IMR-90 (cell line): ENCODE measurements around the gene VWDE. TPM values are rescaled to one million over a fixed set of nuclear protein-coding genes. Genes with fewer than 3 reads are reported as not detected.

Experiments
- ATAC-seq: fragments of 200-7000 bp; cut with Tn5 transposase; 2 replicates; pipeline ENCODE4 v1.9.1; 2020; ENCODE audit warnings: low read depth, mild to moderate bottlenecking, moderate library complexity
- BruUV-seq: library from RNA; stranded (reverse); fragments of 400-500 nt; replicated peaks from 2 replicates; lab custom pipeline; 2021; lab: Mats Ljungman, UMichigan
- CTCF ChIA-PET: fragments of 300-600 bp; formaldehyde crosslinking; extraction: SDS; loops from one replicate; lab custom pipeline; 2021; ENCODE audit warnings: antibody characterized with exemption; lab: Yijun Ruan, JAX
- POLR2A ChIA-PET: fragments of 300-600 bp; sonication (Branson Sonifier 250); formaldehyde crosslinking; loops from one replicate; lab custom pipeline; 2022; ENCODE audit warnings: antibody characterized with exemption; ENCODE audit not compliant: unreplicated experiment; lab: Charles Lee
- DNase-seq: peaks from one replicate; pipeline ENCODE4 v3.0.0; 2013
- H2AFZ ChIP-seq: replicated peaks from 2 replicates; pipeline ENCODE3; 2013; ENCODE audit warnings: low read length, mild to moderate bottlenecking; ENCODE audit not compliant: poor library complexity
- H2AK5ac ChIP-seq: 2 replicates; pipeline ENCODE4 v1.6.1; 2013; ENCODE audit warnings: low read depth, low read length, inconsistent platforms
- H2AK9ac ChIP-seq: replicated peaks from 2 replicates; pipeline ENCODE3; 2013; ENCODE audit warnings: mild to moderate bottlenecking, low read depth, low read length, moderate library complexity; ENCODE audit not compliant: poor library complexity
- H2BK120ac ChIP-seq: 2 replicates; pipeline ENCODE4 v1.6.1; 2013; ENCODE audit warnings: low read depth, low read length, inconsistent platforms
- H2BK15ac ChIP-seq: 3 replicates; pipeline ENCODE4 v1.6.1; 2013; ENCODE audit warnings: low read depth, low read length, inconsistent platforms
- H2BK20ac ChIP-seq: 2 replicates; pipeline ENCODE4 v1.6.1; 2013; ENCODE audit warnings: low read depth, mild to moderate bottlenecking, inconsistent platforms, low read length, moderate library complexity
- H2BK5ac ChIP-seq: 2 replicates; pipeline ENCODE4 v1.6.1; 2013; ENCODE audit warnings: mild to moderate bottlenecking, low read depth, low read length, inconsistent platforms; ENCODE audit not compliant: poor library complexity, severe bottlenecking
- H3K14ac ChIP-seq: replicated peaks from 2 replicates; pipeline ENCODE4 v1.6.1; 2013; ENCODE audit warnings: low read depth, low read length, inconsistent platforms
- H3K18ac ChIP-seq: 2 replicates; pipeline ENCODE4 v1.6.1; 2013; ENCODE audit warnings: low read depth, low read length, control low read depth
- H3K23ac ChIP-seq: 2 replicates; pipeline ENCODE4 v1.6.1; 2013; ENCODE audit warnings: low read depth, low read length, inconsistent platforms
- H3K27ac ChIP-seq: 2 replicates; pipeline ENCODE4 v1.5.1; 2013; ENCODE audit warnings: mild to moderate bottlenecking, control low read depth, low read length; ENCODE audit not compliant: insufficient read depth
- H3K27me3 ChIP-seq: 2 replicates; pipeline ENCODE4 v1.6.1; 2013; ENCODE audit warnings: low read length; ENCODE audit not compliant: control insufficient read depth, insufficient read depth
- H3K36me3 ChIP-seq: 2 replicates; pipeline ENCODE4 v1.6.1; 2013; ENCODE audit warnings: low read length, mixed read lengths; ENCODE audit not compliant: control insufficient read depth, insufficient read depth
- H3K4ac ChIP-seq: 2 replicates; pipeline ENCODE4 v1.6.1; 2013; ENCODE audit warnings: low read depth, low read length, inconsistent platforms
- H3K4me1 ChIP-seq: 2 replicates; pipeline ENCODE4 v1.6.1; 2013; ENCODE audit warnings: low read length, mixed read lengths; ENCODE audit not compliant: control insufficient read depth, insufficient read depth
- H3K4me2 ChIP-seq: 2 replicates; pipeline ENCODE4 v1.6.1; 2013; ENCODE audit warnings: low read depth, mild to moderate bottlenecking, control low read depth, low read length, moderate library complexity
- H3K4me3 ChIP-seq: 2 replicates; pipeline ENCODE4 v1.5.1; 2013; ENCODE audit warnings: low read depth, mild to moderate bottlenecking, control low read depth, low read length, moderate library complexity; ENCODE audit not compliant: insufficient read depth
- H3K56ac ChIP-seq: 2 replicates; pipeline ENCODE4 v1.6.1; 2013; ENCODE audit warnings: low read length, inconsistent platforms; ENCODE audit not compliant: insufficient read depth; ENCODE audit errors: extremely low read depth
- H3K79me1 ChIP-seq, 2 experiments: 2 replicates each; pipeline ENCODE4 v1.6.1; 2013; ENCODE audit warnings: low read length in 2 of 2, inconsistent platforms in 1 of 2, low read depth in 1 of 2
- H3K9ac ChIP-seq: 2 replicates; pipeline ENCODE4 v1.6.1; 2013; ENCODE audit warnings: low read depth, low read length, control low read depth
- H3K9me1 ChIP-seq: 2 replicates; pipeline ENCODE4 v1.6.1; 2013; ENCODE audit warnings: low read length, inconsistent platforms; ENCODE audit not compliant: insufficient read depth
- H3K9me3 ChIP-seq: 2 replicates; pipeline ENCODE4 v1.6.1; 2013; ENCODE audit warnings: low read length; ENCODE audit not compliant: control insufficient read depth, insufficient read depth
- H4K20me1 ChIP-seq: 2 replicates; pipeline ENCODE4 v1.6.1; 2013; ENCODE audit warnings: low read length, inconsistent platforms; ENCODE audit not compliant: insufficient read depth
- H4K5ac ChIP-seq: 2 replicates; pipeline ENCODE4 v1.6.1; 2013; ENCODE audit warnings: mild to moderate bottlenecking, low read depth, low read length, control low read depth
- H4K8ac ChIP-seq, 2 experiments: 2 replicates each; pipeline ENCODE4 v1.6.1; 2013; ENCODE audit warnings: low read depth in 2 of 2, low read length in 2 of 2, control low read depth in 1 of 2, inconsistent platforms in 1 of 2
- H4K91ac ChIP-seq: 2 replicates; pipeline ENCODE4 v1.6.1; 2013; ENCODE audit warnings: low read depth, low read length, inconsistent platforms; ENCODE audit not compliant: insufficient read depth
- BHLHE40 ChIP-seq: fragments of 150-350 bp; IDR thresholded peaks from 2 replicates; pipeline ENCODE4 v1.6.1; 2016; ENCODE audit warnings: mild to moderate bottlenecking, low read depth, low read length
- CEBPB ChIP-seq: IDR thresholded peaks from 2 replicates; pipeline ENCODE4 v1.6.1; 2012; ENCODE audit warnings: low read depth, low read length, improper control_type of control experiment
- CTCF ChIP-seq: conservative IDR thresholded peaks from 2 replicates; pipeline ENCODE4 v1.5.1; 2012; ENCODE audit warnings: mild to moderate bottlenecking, low read depth, low read length, improper control_type of control experiment
- FOS ChIP-seq: fragments of 150-350 bp; IDR thresholded peaks from 2 replicates; pipeline ENCODE4 v1.6.1; 2016; ENCODE audit warnings: low read depth, low read length
- MAFK ChIP-seq: IDR thresholded peaks from 2 replicates; pipeline ENCODE4 v1.6.1; 2012; ENCODE audit warnings: low read depth, low read length, improper control_type of control experiment
- MAZ ChIP-seq: IDR thresholded peaks from 2 replicates; pipeline ENCODE4 v1.6.1; 2012; ENCODE audit warnings: low read depth, mild to moderate bottlenecking, low read length, improper control_type of control experiment, moderate library complexity, borderline replicate concordance
- MXI1 ChIP-seq: IDR thresholded peaks from 2 replicates; pipeline ENCODE4 v1.6.1; 2012; ENCODE audit warnings: low read depth, mild to moderate bottlenecking, low read length, moderate library complexity, borderline replicate concordance
- POLR2A ChIP-seq: IDR thresholded peaks from 2 replicates; pipeline ENCODE4 v1.6.1; 2012; ENCODE audit warnings: mild to moderate bottlenecking, low read depth, low read length
- RAD21 ChIP-seq: IDR thresholded peaks from 2 replicates; pipeline ENCODE4 v1.6.1; 2012; ENCODE audit warnings: low read length, improper control_type of control experiment
- USF2 ChIP-seq: fragments of 150-350 bp; IDR thresholded peaks from 2 replicates; pipeline ENCODE4 v1.6.1; 2017; ENCODE audit warnings: mild to moderate bottlenecking, antibody characterized with exemption, low read length, low read depth
- WGBS, 2 experiments: methylation state at CpG; one replicate each; pipeline versions ENCODE4 v1.1.5 to v1.1.7; 2013; ENCODE audit warnings: missing lambda C conversion rate in 2 of 2; ENCODE audit not compliant: insufficient read length in 1 of 2; ENCODE audit errors: extremely low coverage in 2 of 2; 5-methylcytosine and 5-hydroxymethylcytosine counted together
- dilution Hi-C: fragments of 300-500 bp; cut with HindIII; formaldehyde crosslinking; loops from one replicate; pipeline ENCODE4 v1.14.3; 2018; ENCODE audit warnings: low sequenced_read_pairs; ENCODE audit not compliant: unreplicated experiment
- in situ Hi-C: fragments of 300-500 bp; cut with MboI; formaldehyde crosslinking; loops from 3 replicates; pipeline ENCODE4 v1.14.3; 2019; ENCODE audit warnings: low sequenced_read_pairs, inconsistent platforms, mixed read lengths
- intact Hi-C: fragments of 100-400 bp; cut with micrococcal nuclease; formaldehyde crosslinking; loops from 2 replicates; pipeline ENCODE4 v1.10.0; 2022
- polyA plus RNA-seq, 3 experiments: library from polyadenylated mRNA; depleted of rRNA; stranded (reverse); fragments of >200 nt; gene quantifications; 2 replicates each; pipeline ENCODE4 v1.2.3, GENCODE V29; 2012; ENCODE audit warnings: low replicate concordance in 1 of 3
- total RNA-seq: library from RNA; depleted of rRNA; stranded (reverse); fragments of >200 nt; gene quantifications from 2 replicates; pipeline ENCODE4 v1.2.3, GENCODE V29; 2012

VWDE gene
- total and polyA plus RNA-seq, 2 of the 4 experiments (the other 2 are of a cell fraction) = 0.05 to 0.18 TPM

GRCh38 chr7:12409097-12409711 lies 5.5 kb upstream of the VWDE start:
- Histone ChIP-seq H3K79me1 (no peaks in the 10 kb centered on the region), H3K14ac (no peak overlapping the region), H3K4ac (no peak overlapping the region), H2BK120ac (no peak overlapping the region), H4K5ac (no peak overlapping the region), H3K18ac (no peak overlapping the region), H3K27ac (no peak overlapping the region), H4K20me1 (no peaks in the 10 kb centered on the region), H2BK15ac (no peak overlapping the region), H3K27me3 (no peaks in the 10 kb centered on the region; the same call in 1 of the 2 replicates), H2AK5ac (no peak overlapping the region), H3K9me3 (no peaks in the 10 kb centered on the region), H3K9ac (no peak overlapping the region), H2BK5ac (no peak overlapping the region), H3K4me3 (no peak overlapping the region), H2BK20ac (no peak overlapping the region), H3K4me2 (no peak overlapping the region), H2AK9ac (no peak overlapping the region), H3K56ac (no peak overlapping the region), H2AFZ (no peak overlapping the region), H3K9me1 (no peaks in the 10 kb centered on the region), H3K23ac (no peak overlapping the region), H4K91ac (no peak overlapping the region), H3K36me3 (no peaks in the 10 kb centered on the region), H3K4me1 (no peaks in the 10 kb centered on the region), H4K8ac (no peak overlapping the region)
- dilution Hi-C loops (no loop called here), in situ Hi-C loops (no loop called here), intact Hi-C loops (no loop called here)
- TF ChIP-seq MAFK = no peak
- TF ChIP-seq POLR2A = no peak
- TF ChIP-seq CTCF = no peak
- TF ChIP-seq MAZ = no peak
- no peak for TF ChIP-seq FOS
- no peak for TF ChIP-seq CEBPB
- TF ChIP-seq MXI1 = no peak
- TF ChIP-seq RAD21 = no peak
- TF ChIP-seq USF2 = no peak
- no peak for TF ChIP-seq BHLHE40
- DNase-seq (no peak), ATAC-seq (no peak)
- no TSS peak for BruUV-seq
- WGBS, 2 experiments = 38% methylated on average over 2 of the region's 4 CpGs; no CpG with 5 or more reads in 1 of the 2 experiments
- ChIA-PET POLR2A (no interaction called here), CTCF (no interaction called here)
